HEK293T (cell line): ENCODE measurements around the gene AFF4.

Experiments
- ARNT ChIP-seq: fragments of 450-650 bp; IDR thresholded peaks from 2 replicates; pipeline ENCODE4 v1.6.1; 2017; ENCODE audit warnings: mild to moderate bottlenecking
- BHLHE40 ChIP-seq: fragments of 450-650 bp; IDR thresholded peaks from 2 replicates; pipeline ENCODE4 v1.6.1; 2016; ENCODE audit warnings: mild to moderate bottlenecking, moderate library complexity, borderline replicate concordance
- ELF4 ChIP-seq: fragments of 450-650 bp; IDR thresholded peaks from 2 replicates; pipeline ENCODE4 v1.6.1; 2017; ENCODE audit warnings: antibody characterized with exemption
- FOXA1 ChIP-seq: fragments of 450-650 bp; IDR thresholded peaks from 2 replicates; pipeline ENCODE4 v1.6.1; 2016; ENCODE audit warnings: mild to moderate bottlenecking
- FOXK2 ChIP-seq: fragments of 450-650 bp; IDR thresholded peaks from 2 replicates; pipeline ENCODE4 v1.6.1; 2016; ENCODE audit warnings: mild to moderate bottlenecking
- FOXM1 ChIP-seq: fragments of 450-650 bp; IDR thresholded peaks from 2 replicates; pipeline ENCODE4 v1.6.1; 2017; ENCODE audit warnings: mild to moderate bottlenecking, borderline replicate concordance
- NFRKB ChIP-seq: fragments of 450-650 bp; IDR thresholded peaks from 2 replicates; pipeline ENCODE4 v1.6.1; 2016; ENCODE audit warnings: mild to moderate bottlenecking, moderate library complexity
- PKNOX1 ChIP-seq: fragments of 450-650 bp; IDR thresholded peaks from 2 replicates; pipeline ENCODE4 v1.6.1; 2016
- SP1 ChIP-seq: fragments of 450-650 bp; IDR thresholded peaks from 2 replicates; pipeline ENCODE4 v1.6.1; 2017
- SUZ12 ChIP-seq: fragments of 450-650 bp; IDR thresholded peaks from 2 replicates; pipeline ENCODE4 v1.6.1; 2016; ENCODE audit warnings: mild to moderate bottlenecking
- TARDBP ChIP-seq: fragments of 450-650 bp; IDR thresholded peaks from 2 replicates; pipeline ENCODE4 v1.6.1; 2016
- ZNF384 ChIP-seq: fragments of 450-650 bp; IDR thresholded peaks from 2 replicates; pipeline ENCODE4 v1.6.1; 2016

- TF ChIP-seq FOXA1 (no peak), FOXM1 (no peak), FOXK2 (no peak), SP1 (no peak), SUZ12 (no peak), PKNOX1 (no peak), ZNF384 (no peak), ELF4 (no peak), ARNT (no peak), TARDBP (no peak), BHLHE40 (no peak), NFRKB (no peak)
Observed at GRCh38 chr5:132873119-132873929, 90.1 kb downstream of the AFF4 start, which contains the start of gene LEAP2.
